ENCODE measurements around the gene UIMC1. TPM values are rescaled to one million over a fixed set of nuclear protein-coding genes. Genes with fewer than 3 reads are reported as not detected.
"Not testable (repeated sequence)": the region's sequence is repeated elsewhere in the genome, so short reads cannot be mapped to it uniquely, and the experiment has no call there.

Gene UIMC1
- total RNA-seq = 10 to 100 TPM; 51.7 to 64.2 (median 57.1) TPM

GRCh38 chr5:177006265-177006972 lies at the start of gene UIMC1:
Gene UIMC1, minus strand, starts transcription at chr5:177006779. Its CDS starts 24,164 bp downstream, at chr5:176982615.
- Mint-ChIP-seq H3K27me3 (ENCODE audit: low read depth) (no peaks in the 10 kb centered on the region), H3K9me3 (no peaks in the 10 kb centered on the region), H3K4me1 (ENCODE audit: low read depth) (peaks cover 28% of the 10 kb centered on the region), H3K36me3 (ENCODE audit: insufficient read depth) (peaks cover 5% of the 10 kb centered on the region), H3K4me3 (peak within 1 kb of the TSS; percentile 96)
- peak; percentile 83 to 89 for ATAC-seq
- peak; percentile 91 for DNase-seq

- ATAC-seq (no peak), DNase-seq (no peak)
- no peaks in the 10 kb centered on the region for H3K9me3 Mint-ChIP-seq
- peaks cover 31% of the 10 kb centered on the region for H3K36me3 Mint-ChIP-seq (ENCODE audit: insufficient read depth)
- H3K27me3 Mint-ChIP-seq (ENCODE audit: low read depth) = no peaks in the 10 kb centered on the region
- H3K4me1 Mint-ChIP-seq (ENCODE audit: low read depth) = no peaks in the 10 kb centered on the region
- no peak overlapping the region for H3K4me3 Mint-ChIP-seq
Measured at GRCh38 chr5:177049285-177049684, 42.7 kb upstream of the UIMC1 start.

GRCh38 chr5:177048531-177048930 lies 42.0 kb upstream of the UIMC1 start:
- H3K36me3 Mint-ChIP-seq (ENCODE audit: insufficient read depth) = peaks cover 36% of the 10 kb centered on the region
- not testable (repeated sequence) for H3K4me3 Mint-ChIP-seq; DNase-seq; H3K27me3 Mint-ChIP-seq (ENCODE audit: low read depth); H3K9me3 Mint-ChIP-seq; H3K4me1 Mint-ChIP-seq (ENCODE audit: low read depth); ATAC-seq

DNA sequence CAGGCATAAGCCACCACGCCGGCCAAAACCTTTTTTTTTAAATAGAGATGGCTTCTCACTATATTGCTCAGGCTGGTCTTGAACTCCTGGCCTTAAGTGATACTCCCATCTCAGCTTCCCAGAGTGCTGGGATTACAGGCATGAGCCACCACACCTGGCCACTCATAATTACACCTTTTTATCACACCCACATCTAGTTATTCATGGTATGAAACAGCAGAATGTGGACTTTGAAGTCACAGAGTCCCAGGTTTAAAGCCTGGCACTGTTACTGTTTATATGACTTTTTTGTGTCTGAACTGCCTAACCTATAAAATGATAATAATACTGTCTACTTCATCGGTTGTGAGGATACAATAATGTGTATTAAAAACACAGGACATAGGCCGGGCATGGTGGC lies 39.1 kb upstream of the UIMC1 start:
- Mint-ChIP-seq H3K27me3 (ENCODE audit: low read depth) (no peaks in the 10 kb centered on the region), H3K9me3 (no peaks in the 10 kb centered on the region), H3K36me3 (ENCODE audit: insufficient read depth) (peaks cover 36% of the 10 kb centered on the region), H3K4me1 (ENCODE audit: low read depth) (peaks cover 3% of the 10 kb centered on the region), H3K4me3 (no peak overlapping the region)
- no peak for ATAC-seq
- DNase-seq = no peak

DNA sequence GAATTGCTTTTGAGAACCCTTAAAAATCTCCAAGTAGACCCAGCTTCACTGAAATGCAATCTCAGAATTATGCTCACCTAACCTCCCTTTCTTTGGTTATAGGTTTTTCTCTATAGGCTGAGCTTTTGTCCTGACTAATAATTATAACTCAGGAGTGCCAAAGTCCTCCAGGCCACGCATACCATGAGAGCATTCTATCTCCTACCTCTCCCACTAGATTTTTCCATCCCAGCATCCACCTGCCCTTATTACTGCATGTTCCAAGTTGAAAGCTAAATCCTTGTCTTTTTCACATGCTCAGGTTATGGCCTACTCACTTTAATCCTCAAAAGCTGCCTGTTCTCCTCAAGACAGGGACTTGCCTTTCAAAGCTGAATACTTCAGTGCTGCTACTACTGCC lies 38.1 kb upstream of the UIMC1 start:
- ATAC-seq = no peak
- peaks cover 3% of the 10 kb centered on the region for H3K4me1 Mint-ChIP-seq (ENCODE audit: low read depth)
- H3K4me3 Mint-ChIP-seq = no peak overlapping the region
- H3K27me3 Mint-ChIP-seq (ENCODE audit: low read depth) = no peaks in the 10 kb centered on the region
- no peak for DNase-seq
- H3K36me3 Mint-ChIP-seq (ENCODE audit: insufficient read depth) = peaks cover 34% of the 10 kb centered on the region
- no peaks in the 10 kb centered on the region for H3K9me3 Mint-ChIP-seq

DNA sequence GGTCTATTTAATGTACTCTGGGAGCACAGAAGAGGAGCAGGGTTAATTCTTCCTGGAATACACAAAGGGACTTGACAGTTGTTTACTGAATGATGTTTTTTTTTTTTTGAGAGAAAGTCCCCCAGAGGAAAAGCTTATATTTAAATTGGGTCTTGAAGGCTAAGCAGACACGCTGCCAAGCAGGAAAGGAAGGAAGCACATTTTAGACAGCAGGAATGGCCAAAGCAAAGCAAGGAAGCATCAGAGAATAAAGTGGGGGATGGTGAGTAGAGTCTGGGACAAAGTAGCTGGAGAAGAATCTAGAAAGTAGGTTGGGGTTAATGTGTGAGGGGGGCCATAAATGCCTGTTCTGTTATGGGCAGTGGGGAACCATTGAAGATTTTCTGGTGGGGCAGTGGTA lies 37.4 kb upstream of the UIMC1 start:
- peaks cover 34% of the 10 kb centered on the region for H3K36me3 Mint-ChIP-seq (ENCODE audit: insufficient read depth)
- H3K9me3 Mint-ChIP-seq = no peaks in the 10 kb centered on the region
- no peak overlapping the region for H3K4me3 Mint-ChIP-seq
- peaks cover 3% of the 10 kb centered on the region for H3K4me1 Mint-ChIP-seq (ENCODE audit: low read depth)
- no peak for ATAC-seq
- no peaks in the 10 kb centered on the region for H3K27me3 Mint-ChIP-seq (ENCODE audit: low read depth)
- no peak for DNase-seq

GRCh38 chr5:177043114-177043513 lies 36.5 kb upstream of the UIMC1 start:
- ATAC-seq = no peak
- Mint-ChIP-seq H3K4me1 (ENCODE audit: low read depth) (peaks cover 3% of the 10 kb centered on the region), H3K36me3 (ENCODE audit: insufficient read depth) (peaks cover 32% of the 10 kb centered on the region)

GRCh38 chr5:177041936-177042335 lies 35.4 kb upstream of the UIMC1 start:
- Mint-ChIP-seq H3K4me1 (ENCODE audit: low read depth) (peaks cover 3% of the 10 kb centered on the region), H3K4me3 (no peak overlapping the region), H3K36me3 (ENCODE audit: insufficient read depth) (peaks cover 26% of the 10 kb centered on the region), H3K27me3 (ENCODE audit: low read depth) (no peaks in the 10 kb centered on the region), H3K9me3 (no peaks in the 10 kb centered on the region)
- DNase-seq (no peak), ATAC-seq (no peak)

More at GRCh38 chr5:177043114-177043513, 36.5 kb upstream of the UIMC1 start:
- Mint-ChIP-seq H3K9me3 (no peaks in the 10 kb centered on the region), H3K4me3 (no peak overlapping the region), H3K27me3 (ENCODE audit: low read depth) (no peaks in the 10 kb centered on the region)
- no peak for DNase-seq

DNA sequence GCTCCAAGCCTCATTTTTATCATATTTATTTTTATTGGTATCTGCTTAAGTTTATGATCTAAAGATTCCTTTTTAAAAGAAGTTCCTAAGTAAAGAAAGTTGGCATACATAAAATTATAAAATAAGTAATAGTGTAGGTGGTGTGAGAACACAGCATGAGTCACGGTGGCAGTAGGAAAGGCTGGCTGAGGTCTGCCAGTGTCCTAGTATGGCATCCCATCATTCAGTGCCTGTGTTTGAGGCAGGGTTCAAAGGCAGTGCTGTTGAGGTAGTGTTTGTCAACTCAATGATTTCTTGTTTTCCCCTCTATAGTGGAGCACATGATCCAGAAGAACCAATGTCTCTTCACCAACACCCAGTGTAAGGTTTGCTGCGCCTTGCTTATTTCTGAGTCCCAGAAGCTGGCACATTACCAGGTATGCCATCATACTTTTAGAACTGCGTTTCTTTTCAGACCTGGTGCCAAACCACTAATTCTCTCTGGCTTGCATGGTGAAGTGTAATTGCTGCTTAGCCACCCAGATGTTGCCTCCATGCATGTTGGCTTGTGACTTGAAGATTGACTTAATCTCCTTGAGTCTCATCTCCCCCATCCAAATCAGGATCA lies 34.3 kb upstream of the UIMC1 start:
- H3K4me3 Mint-ChIP-seq = no peak overlapping the region

DNA sequence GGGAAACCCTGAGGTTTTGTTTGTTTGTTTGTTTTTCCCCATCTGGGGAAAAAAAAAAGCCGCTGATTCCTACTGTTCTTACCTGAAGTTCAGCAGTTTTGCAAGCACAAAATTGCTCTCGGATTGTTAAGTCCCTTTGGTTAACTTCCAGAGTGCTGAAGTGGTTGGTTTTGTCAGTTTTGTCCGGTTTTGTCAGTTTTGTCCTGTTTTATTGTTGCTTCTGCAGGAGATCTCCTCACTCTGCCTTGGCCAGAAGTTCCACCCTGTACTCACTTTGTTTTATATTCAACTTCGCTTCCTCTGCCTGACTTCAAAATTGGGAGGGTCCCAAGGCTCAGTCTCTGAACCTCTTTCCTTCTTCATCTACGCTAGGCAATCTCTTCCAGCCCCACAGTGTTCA lies 30.3 kb upstream of the UIMC1 start:
- peaks cover 21% of the 10 kb centered on the region for H3K36me3 Mint-ChIP-seq (ENCODE audit: insufficient read depth)
- DNase-seq (no peak), ATAC-seq (no peak)
- H3K27me3 Mint-ChIP-seq (ENCODE audit: low read depth) = no peaks in the 10 kb centered on the region
- peaks cover 20% of the 10 kb centered on the region for H3K4me1 Mint-ChIP-seq (ENCODE audit: low read depth)
- H3K4me3 Mint-ChIP-seq = no peak overlapping the region
- H3K9me3 Mint-ChIP-seq = no peaks in the 10 kb centered on the region

More for the DNA sequence above, 34.3 kb upstream of the UIMC1 start:
- H3K9me3 Mint-ChIP-seq = no peaks in the 10 kb centered on the region
- ATAC-seq = no peak
- DNase-seq = no peak
- H3K36me3 Mint-ChIP-seq (ENCODE audit: insufficient read depth) = peaks cover 24% of the 10 kb centered on the region
- H3K4me1 Mint-ChIP-seq (ENCODE audit: low read depth) = peaks cover 9% of the 10 kb centered on the region
- H3K27me3 Mint-ChIP-seq (ENCODE audit: low read depth) = no peaks in the 10 kb centered on the region

GRCh38 chr5:177036443-177036842 lies 29.9 kb upstream of the UIMC1 start:
- ATAC-seq (no peak), DNase-seq (no peak)
- H3K4me1 Mint-ChIP-seq (ENCODE audit: low read depth) = peaks cover 22% of the 10 kb centered on the region
- peaks cover 3% of the 10 kb centered on the region for H3K9me3 Mint-ChIP-seq
- H3K36me3 Mint-ChIP-seq (ENCODE audit: insufficient read depth) = peaks cover 20% of the 10 kb centered on the region
- no peaks in the 10 kb centered on the region for H3K27me3 Mint-ChIP-seq (ENCODE audit: low read depth)
- no peak overlapping the region for H3K4me3 Mint-ChIP-seq

- Mint-ChIP-seq H3K36me3 (ENCODE audit: insufficient read depth) (peaks cover 19% of the 10 kb centered on the region), H3K4me1 (ENCODE audit: low read depth) (peaks cover 21% of the 10 kb centered on the region), H3K4me3 (no peak overlapping the region), H3K27me3 (ENCODE audit: low read depth) (no peaks in the 10 kb centered on the region), H3K9me3 (peaks cover 6% of the 10 kb centered on the region)
- DNase-seq (no peak), ATAC-seq (no peak)
Measured at GRCh38 chr5:177035976-177036375, 29.4 kb upstream of the UIMC1 start.

- ATAC-seq = no peak
- Mint-ChIP-seq H3K27me3 (ENCODE audit: low read depth) (no peaks in the 10 kb centered on the region), H3K9me3 (peaks cover 8% of the 10 kb centered on the region), H3K36me3 (ENCODE audit: insufficient read depth) (peaks cover 25% of the 10 kb centered on the region), H3K4me3 (no peak overlapping the region), H3K4me1 (ENCODE audit: low read depth) (peaks cover 21% of the 10 kb centered on the region)
- DNase-seq = no peak
Measured at GRCh38 chr5:177029498-177029897, 22.9 kb upstream of the UIMC1 start.

GRCh38 chr5:177027665-177028064 lies 21.1 kb upstream of the UIMC1 start:
- Mint-ChIP-seq H3K9me3 (peaks cover 8% of the 10 kb centered on the region), H3K27me3 (ENCODE audit: low read depth) (no peaks in the 10 kb centered on the region), H3K4me1 (ENCODE audit: low read depth) (peaks cover 27% of the 10 kb centered on the region), H3K36me3 (ENCODE audit: insufficient read depth) (peaks cover 21% of the 10 kb centered on the region), H3K4me3 (no peak overlapping the region)
- no peak for ATAC-seq
- no peak for DNase-seq

DNA sequence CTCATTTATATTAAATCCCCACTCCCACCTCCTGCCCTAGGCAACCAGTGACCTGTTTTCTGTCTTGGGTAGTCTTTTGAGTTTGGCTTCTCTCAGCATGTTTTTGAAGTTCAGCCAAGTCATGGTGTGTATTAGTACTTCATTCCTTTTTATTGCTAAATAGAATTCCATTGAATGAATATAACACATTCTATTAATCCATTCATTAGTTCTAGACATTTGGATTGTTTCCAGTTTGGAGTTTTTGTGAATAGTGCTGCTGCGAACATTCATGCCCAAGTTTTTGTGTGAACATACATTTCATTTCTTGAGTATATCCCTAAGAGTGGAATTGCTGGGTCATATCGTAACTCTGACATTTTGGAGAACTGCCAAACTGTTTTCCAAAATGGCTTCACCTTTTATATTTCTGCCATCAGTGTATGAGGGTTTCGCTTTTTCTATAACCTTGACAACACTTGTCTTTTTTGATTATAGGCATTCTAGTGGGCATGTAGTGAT lies 18.6 kb upstream of the UIMC1 start:
- no peaks in the 10 kb centered on the region for H3K27me3 Mint-ChIP-seq (ENCODE audit: low read depth)
- H3K4me1 Mint-ChIP-seq (ENCODE audit: low read depth) = peaks cover 33% of the 10 kb centered on the region

More for the DNA sequence above, 18.6 kb upstream of the UIMC1 start:
- no peak overlapping the region for H3K4me3 Mint-ChIP-seq
- H3K36me3 Mint-ChIP-seq (ENCODE audit: insufficient read depth) = peaks cover 15% of the 10 kb centered on the region
- peaks cover 3% of the 10 kb centered on the region for H3K9me3 Mint-ChIP-seq
- ATAC-seq (no peak), DNase-seq (no peak)
